Neural progenitor cell (in vitro differentiated cells): Measurements from ENCODE around the gene DNAH3. TPM values are rescaled to one million over a fixed set of nuclear protein-coding genes. Genes with fewer than 3 reads are reported as not detected.

Source experiments
- DNase-seq: peaks from one replicate; pipeline ENCODE4 v3.0.0-alpha.2; 2016; ENCODE audit warnings: low spot score
- H2AFZ ChIP-seq: fragments of 200-600 bp; sonication (generic); replicated peaks from 2 replicates; pipeline ENCODE4 v1.6.1; 2016; ENCODE audit warnings: antibody characterized with exemption
- H3F3A ChIP-seq: fragments of 200-600 bp; sonication (generic); 2 replicates; pipeline ENCODE4 v1.6.1; 2016; ENCODE audit warnings: antibody characterized with exemption, low read depth
- H3K27ac ChIP-seq: fragments of 200-600 bp; sonication (generic); 2 replicates; pipeline ENCODE4 v1.5.1; 2016; ENCODE audit warnings: mild to moderate bottlenecking
- H3K27me3 ChIP-seq: fragments of 200-600 bp; sonication (generic); 2 replicates; pipeline ENCODE4 v1.6.1; 2016; ENCODE audit warnings: mild to moderate bottlenecking, moderate library complexity
- H3K36me3 ChIP-seq: fragments of 200-600 bp; sonication (generic); 2 replicates; pipeline ENCODE4 v1.5.1; 2016
- H3K4me1 ChIP-seq: fragments of 200-600 bp; sonication (generic); 2 replicates; pipeline ENCODE4 v1.6.1; 2016; ENCODE audit warnings: mixed run types
- H3K4me2 ChIP-seq: fragments of 200-600 bp; sonication (generic); 2 replicates; pipeline ENCODE4 v1.6.1; 2016
- H3K4me3 ChIP-seq: fragments of 200-600 bp; sonication (generic); 2 replicates; pipeline ENCODE4 v1.5.1; 2016
- H3K79me2 ChIP-seq: fragments of 200-600 bp; sonication (generic); 2 replicates; pipeline ENCODE4 v1.6.1; 2016; ENCODE audit warnings: low read depth
- H3K9ac ChIP-seq: fragments of 200-600 bp; sonication (generic); 2 replicates; pipeline ENCODE4 v1.6.1; 2016
- H3K9me3 ChIP-seq: fragments of 200-600 bp; sonication (generic); 2 replicates; pipeline ENCODE4 v1.5.1; 2016; ENCODE audit warnings: low read depth
- H4K20me1 ChIP-seq: fragments of 200-600 bp; sonication (generic); 2 replicates; pipeline ENCODE4 v1.6.1; 2016; ENCODE audit warnings: low read depth
- H3K27ac Mint-ChIP-seq: 3 replicates; pipeline ENCODE4 v1.8.0; 2021; ENCODE audit warnings: mixed read lengths
- H3K27me3 Mint-ChIP-seq: 2 replicates; pipeline ENCODE4 v1.8.0; 2022; ENCODE audit warnings: low read depth, mild to moderate bottlenecking, inconsistent platforms, moderate library complexity, mixed read lengths; ENCODE audit not compliant: insufficient read depth
- H3K36me3 Mint-ChIP-seq: 3 replicates; pipeline ENCODE4 v1.8.0; 2021; ENCODE audit warnings: mixed read lengths
- H3K4me1 Mint-ChIP-seq: 3 replicates; pipeline ENCODE4 v1.8.0; 2021; ENCODE audit warnings: mixed read lengths
- H3K4me3 Mint-ChIP-seq: 3 replicates; pipeline ENCODE4 v1.8.0; 2021; ENCODE audit warnings: mild to moderate bottlenecking, moderate library complexity, mixed read lengths
- H3K9me3 Mint-ChIP-seq: 3 replicates; pipeline ENCODE4 v1.8.0; 2020; ENCODE audit warnings: mixed read lengths
- EZH2 ChIP-seq: fragments of 200-600 bp; sonication (generic); IDR thresholded peaks from 2 replicates; pipeline ENCODE4 v1.6.1; 2017; ENCODE audit warnings: antibody characterized with exemption, mild to moderate bottlenecking, moderate library complexity
- EZH2phosphoT487 ChIP-seq: fragments of 200-600 bp; sonication (generic); IDR thresholded peaks from 2 replicates; pipeline ENCODE4 v1.6.1; 2017; ENCODE audit warnings: antibody characterized with exemption
- total RNA-seq: library from RNA; depleted of rRNA; stranded (reverse); fragments of >200 nt; gene quantifications from 2 replicates; pipeline ENCODE4 v1.2.3, GENCODE V29; 2015; ENCODE audit warnings: low replicate concordance
- TF ChIP-seq, protein P1 (sequence below): fragments of 200-600 bp; sonication (generic); IDR thresholded peaks from 2 replicates; pipeline ENCODE4 v1.5.1; 2017; ENCODE audit warnings: antibody characterized with exemption, mild to moderate bottlenecking

The DNAH3 gene
- total RNA-seq, 1 donor from 2014 or later = 0.92 TPM

DNA sequence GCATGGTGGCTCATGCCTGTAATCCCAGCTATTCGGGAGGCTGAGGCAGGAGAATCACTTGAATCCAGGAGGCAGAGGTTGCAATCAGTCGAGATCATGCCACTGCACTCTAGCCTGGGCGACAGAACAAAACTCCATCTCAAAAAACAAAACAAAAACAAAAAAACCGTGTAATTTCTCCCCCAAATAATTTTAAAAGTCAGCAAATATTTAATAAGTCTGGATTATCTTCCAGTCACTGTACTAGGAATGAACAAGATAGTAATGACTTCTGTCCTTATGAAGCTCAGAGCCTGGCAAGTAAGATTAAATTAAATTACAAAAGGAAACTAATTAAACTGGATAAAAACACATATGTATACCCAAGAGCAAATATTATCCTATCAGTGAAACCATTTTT, 113.5 kb downstream of the DNAH3 start:
- H3K27me3 ChIP-seq = no peaks in the 10 kb centered on the region
- peaks cover 6% of the 10 kb centered on the region for H3K27me3 Mint-ChIP-seq
- no peak for DNase-seq
- H3K27ac Mint-ChIP-seq = no peak overlapping the region
- no peaks in the 10 kb centered on the region for H3K36me3 Mint-ChIP-seq
- no peak overlapping the region for H3K4me3 ChIP-seq
- no peak for TF ChIP-seq EZH2phosphoT487
- no peak for TF ChIP-seq EZH2
- TF ChIP-seq, protein P1, sequence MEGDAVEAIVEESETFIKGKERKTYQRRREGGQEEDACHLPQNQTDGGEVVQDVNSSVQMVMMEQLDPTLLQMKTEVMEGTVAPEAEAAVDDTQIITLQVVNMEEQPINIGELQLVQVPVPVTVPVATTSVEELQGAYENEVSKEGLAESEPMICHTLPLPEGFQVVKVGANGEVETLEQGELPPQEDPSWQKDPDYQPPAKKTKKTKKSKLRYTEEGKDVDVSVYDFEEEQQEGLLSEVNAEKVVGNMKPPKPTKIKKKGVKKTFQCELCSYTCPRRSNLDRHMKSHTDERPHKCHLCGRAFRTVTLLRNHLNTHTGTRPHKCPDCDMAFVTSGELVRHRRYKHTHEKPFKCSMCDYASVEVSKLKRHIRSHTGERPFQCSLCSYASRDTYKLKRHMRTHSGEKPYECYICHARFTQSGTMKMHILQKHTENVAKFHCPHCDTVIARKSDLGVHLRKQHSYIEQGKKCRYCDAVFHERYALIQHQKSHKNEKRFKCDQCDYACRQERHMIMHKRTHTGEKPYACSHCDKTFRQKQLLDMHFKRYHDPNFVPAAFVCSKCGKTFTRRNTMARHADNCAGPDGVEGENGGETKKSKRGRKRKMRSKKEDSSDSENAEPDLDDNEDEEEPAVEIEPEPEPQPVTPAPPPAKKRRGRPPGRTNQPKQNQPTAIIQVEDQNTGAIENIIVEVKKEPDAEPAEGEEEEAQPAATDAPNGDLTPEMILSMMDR = no peak
- H3K4me1 ChIP-seq = no peaks in the 10 kb centered on the region
- no peak overlapping the region for H3K27ac ChIP-seq
- H3K9me3 Mint-ChIP-seq = no peaks in the 10 kb centered on the region
- H3K9ac ChIP-seq = no peak overlapping the region
- H2AFZ ChIP-seq = no peak overlapping the region
- H3K79me2 ChIP-seq = no peaks in the 10 kb centered on the region
- no peaks in the 10 kb centered on the region for H3K36me3 ChIP-seq
- H3F3A ChIP-seq = no peaks in the 10 kb centered on the region
- H3K4me3 Mint-ChIP-seq = no peak overlapping the region
- no peaks in the 10 kb centered on the region for H4K20me1 ChIP-seq
- H3K4me2 ChIP-seq = no peak overlapping the region
- peaks cover 2% of the 10 kb centered on the region for H3K4me1 Mint-ChIP-seq
- no peaks in the 10 kb centered on the region for H3K9me3 ChIP-seq

- no peaks in the 10 kb centered on the region for H3K27me3 ChIP-seq
- H3K36me3 Mint-ChIP-seq = no peaks in the 10 kb centered on the region
- no peak overlapping the region for H2AFZ ChIP-seq
- DNase-seq = no peak
- no peaks in the 10 kb centered on the region for H3K36me3 ChIP-seq
- H3K9me3 Mint-ChIP-seq = no peaks in the 10 kb centered on the region
- H3F3A ChIP-seq = no peaks in the 10 kb centered on the region
- H4K20me1 ChIP-seq = no peaks in the 10 kb centered on the region
- H3K27ac Mint-ChIP-seq = no peak overlapping the region
- H3K4me1 Mint-ChIP-seq = peaks cover 2% of the 10 kb centered on the region
- H3K27ac ChIP-seq = no peak overlapping the region
- H3K4me2 ChIP-seq = no peak overlapping the region
- peaks cover 6% of the 10 kb centered on the region for H3K27me3 Mint-ChIP-seq
- no peak overlapping the region for H3K4me3 Mint-ChIP-seq
- H3K79me2 ChIP-seq = no peaks in the 10 kb centered on the region
- no peak overlapping the region for H3K9ac ChIP-seq
- no peaks in the 10 kb centered on the region for H3K4me1 ChIP-seq
- no peaks in the 10 kb centered on the region for H3K9me3 ChIP-seq
- TF ChIP-seq, protein P1 = no peak
- TF ChIP-seq EZH2 = no peak
- TF ChIP-seq EZH2phosphoT487 = no peak
- no peak overlapping the region for H3K4me3 ChIP-seq
These were observed 114.2 kb downstream of the DNAH3 start for GRCh38 chr16:21036471-21036870.

DNA sequence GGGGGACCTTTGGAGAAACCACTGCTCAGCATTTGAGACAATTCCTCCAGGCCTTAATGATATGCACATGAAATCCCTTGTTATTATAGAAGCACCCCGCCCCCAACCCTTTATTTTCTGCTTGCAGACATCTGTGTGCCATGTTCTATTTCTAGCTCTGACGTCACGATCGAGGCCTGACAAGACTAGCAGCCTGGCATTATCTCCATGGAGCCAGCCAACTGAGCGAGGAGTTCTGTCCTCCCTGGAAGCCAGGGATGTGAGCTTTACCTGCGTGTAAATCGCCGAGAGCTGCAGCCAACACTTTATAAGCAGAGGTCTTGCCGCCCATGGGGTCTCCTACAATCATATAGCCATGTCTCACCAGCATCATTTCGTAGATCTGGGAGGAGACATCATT, 116.9 kb downstream of the DNAH3 start:
- H3K9me3 Mint-ChIP-seq = no peaks in the 10 kb centered on the region
- Histone ChIP-seq H3K4me3 (no peak overlapping the region), H3K36me3 (no peaks in the 10 kb centered on the region), H3K4me2 (no peak overlapping the region), H2AFZ (no peak overlapping the region), H3K27ac (no peak overlapping the region), H3K4me1 (no peaks in the 10 kb centered on the region), H3F3A (no peaks in the 10 kb centered on the region), H3K79me2 (no peaks in the 10 kb centered on the region), H3K9me3 (no peaks in the 10 kb centered on the region), H4K20me1 (no peaks in the 10 kb centered on the region), H3K9ac (no peak overlapping the region), H3K27me3 (no peaks in the 10 kb centered on the region)
- TF ChIP-seq, protein P1 = no peak
- TF ChIP-seq EZH2 (no peak), EZH2phosphoT487 (no peak)
- H3K27ac Mint-ChIP-seq = peak overlapping the region; percentile 19
- H3K4me3 Mint-ChIP-seq = no peak overlapping the region
- peaks cover 4% of the 10 kb centered on the region for H3K4me1 Mint-ChIP-seq
- H3K36me3 Mint-ChIP-seq = no peaks in the 10 kb centered on the region
- peaks cover 6% of the 10 kb centered on the region for H3K27me3 Mint-ChIP-seq
- no peak for DNase-seq
